Measurements from ENCODE around the gene BAIAP3.
A peak's percentile ranks its signal among the peaks of the same experiment; 100 is the strongest.

Gene BAIAP3

GRCh38 chr16:1348441-1348840, 15.0 kb downstream of the BAIAP3 start:
- DNase-seq (ENCODE audit: low read depth) = no peak

DNA sequence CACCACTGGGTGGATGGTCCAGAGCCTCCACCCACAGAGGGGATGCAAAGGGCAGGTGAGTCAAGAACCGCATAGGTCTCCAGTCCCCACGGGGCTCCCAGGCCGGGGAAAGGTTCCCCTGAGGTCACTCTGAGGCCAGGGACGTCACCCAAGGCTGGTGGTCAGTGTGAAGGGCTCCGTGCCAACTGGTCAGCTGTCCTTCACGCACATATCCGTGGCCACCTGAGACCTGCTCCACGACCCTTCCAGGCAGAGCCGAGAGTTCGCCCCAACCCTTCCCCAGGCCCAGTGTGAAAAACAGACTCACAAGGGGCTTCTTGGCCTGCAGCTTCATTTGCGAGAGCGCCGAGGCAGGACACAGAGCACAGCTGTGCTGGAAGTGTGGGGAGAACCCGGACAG, 15.5 kb downstream of the BAIAP3 start:
- DNase-seq (ENCODE audit: low read depth) = no peak

DNA sequence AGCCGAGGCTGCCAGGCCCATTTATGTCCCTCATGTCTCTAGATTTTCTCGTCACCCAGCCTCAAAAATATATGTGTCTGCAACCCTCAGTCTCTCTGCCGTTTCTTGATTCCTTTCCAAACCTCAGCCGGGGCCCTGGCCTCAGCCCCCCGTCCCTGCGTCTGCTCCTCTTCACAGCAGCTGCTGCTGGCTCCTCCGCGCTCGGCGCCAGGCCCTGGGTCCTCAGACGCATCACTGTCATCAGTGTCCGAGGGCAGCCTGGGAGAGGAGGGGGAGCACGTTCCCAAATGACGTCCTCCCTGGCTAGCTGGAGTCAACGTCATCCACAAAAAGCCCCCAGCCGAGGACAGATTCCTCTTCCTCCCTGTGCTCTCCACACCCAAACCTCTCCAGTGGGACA, 15.9 kb downstream of the BAIAP3 start:
- DNase-seq (ENCODE audit: low read depth) = no peak

DNA sequence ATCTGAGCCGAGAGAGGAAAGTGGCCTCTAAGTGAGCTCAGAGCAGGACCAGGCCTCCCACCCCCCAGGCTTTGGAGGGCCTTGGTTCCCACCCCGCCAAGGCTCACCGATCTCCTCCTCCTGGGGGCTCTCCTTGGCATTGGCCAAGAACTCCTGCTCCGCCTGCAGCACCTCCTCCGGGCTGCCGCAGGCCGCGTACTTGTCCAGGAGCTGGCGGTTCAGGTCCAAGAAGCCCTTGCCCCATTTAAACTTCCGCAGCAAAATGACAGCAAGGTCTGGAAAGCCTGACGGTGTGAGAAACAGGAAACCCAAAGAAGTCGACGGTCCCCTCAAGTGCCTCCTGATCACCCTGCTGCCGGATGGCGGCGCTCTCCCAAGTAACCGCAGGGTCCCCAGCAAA, 16.5 kb downstream of the BAIAP3 start:
- DNase-seq (ENCODE audit: low read depth) = no peak

- no peak for DNase-seq (ENCODE audit: low read depth)
Observed at GRCh38 chr16:1350691-1351090, 17.2 kb downstream of the BAIAP3 start.

DNA sequence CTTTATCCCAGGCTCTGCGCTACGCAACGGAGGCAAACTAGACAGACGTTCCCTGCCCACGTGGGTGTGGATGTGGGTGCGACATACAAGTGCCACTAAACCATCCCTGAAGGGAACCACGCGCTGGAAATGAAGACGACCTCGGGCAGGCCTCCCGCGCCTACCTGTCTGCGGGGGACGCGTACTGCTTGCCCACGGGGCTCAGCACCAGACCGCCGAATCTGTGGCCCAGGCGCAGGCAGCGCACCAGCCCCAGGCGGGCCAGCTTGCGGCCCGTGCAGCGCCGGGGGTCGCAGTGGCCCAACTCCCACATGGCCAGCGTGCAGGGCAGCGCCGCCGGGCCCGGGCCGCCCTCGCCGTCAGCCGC, 17.8 kb downstream of the BAIAP3 start:
- DNase-seq (ENCODE audit: low read depth) = peak; percentile 12

GRCh38 chr16:1351582-1352362, 18.3 kb downstream of the BAIAP3 start, which contains the start of the genes GNPTG and TSR3:
Gene GNPTG (plus strand): TSS chr16:1351931. CDS start chr16:1351966, 35 bp downstream.
Gene TSR3 (minus strand): TSS chr16:1351878. CDS start chr16:1351804, 74 bp downstream.
- peak; percentile 87 for DNase-seq (ENCODE audit: low read depth)

- no peak for DNase-seq (ENCODE audit: low read depth)
Observed at GRCh38 chr16:1354815-1355540, 21.5 kb downstream of the BAIAP3 start.

- DNase-seq (ENCODE audit: low read depth) = no peak
Observed at GRCh38 chr16:1355591-1355990, 22.1 kb downstream of the BAIAP3 start.

- no peak for DNase-seq (ENCODE audit: low read depth)
Observed at GRCh38 chr16:1356061-1356900, 22.8 kb downstream of the BAIAP3 start.

DNA sequence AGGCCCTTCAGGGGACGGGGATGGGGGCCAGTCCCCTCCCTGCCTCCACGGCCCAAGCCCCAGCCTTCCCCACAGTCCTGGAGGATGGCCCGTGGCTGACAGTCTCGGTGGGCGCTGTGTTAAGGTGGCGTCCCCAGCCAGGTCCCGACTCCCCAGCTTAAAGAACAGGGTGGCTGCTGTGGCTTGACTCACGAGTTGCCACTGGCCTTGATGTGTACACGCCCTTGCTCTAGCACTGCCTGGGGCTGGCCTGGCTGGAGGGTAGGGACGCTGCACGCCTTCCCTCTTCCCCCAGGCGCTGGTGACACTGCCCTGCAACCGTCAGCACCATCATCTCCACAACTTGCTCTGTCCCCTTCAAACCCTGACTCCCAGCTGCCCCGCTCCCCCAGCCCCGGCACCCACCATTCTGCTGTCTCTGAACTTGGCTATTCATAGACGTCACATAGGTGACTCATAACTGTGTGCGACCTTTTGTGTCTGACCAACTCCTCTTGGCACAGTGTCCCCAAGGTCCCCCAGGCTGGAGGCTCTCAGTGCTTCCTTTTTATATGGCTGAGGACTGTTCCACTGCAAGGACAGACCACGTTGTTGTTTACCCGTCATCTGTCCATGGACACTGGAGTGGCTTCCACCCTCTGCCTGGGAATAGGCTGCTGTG, 24.6 kb downstream of the BAIAP3 start:
- no peak for DNase-seq (ENCODE audit: low read depth)

- DNase-seq (ENCODE audit: low read depth) = no peak
Observed at GRCh38 chr16:1361685-1362360, 28.4 kb downstream of the BAIAP3 start.

- DNase-seq (ENCODE audit: low read depth) = no peak
Observed at GRCh38 chr16:1362807-1363206, 29.4 kb downstream of the BAIAP3 start.

DNA sequence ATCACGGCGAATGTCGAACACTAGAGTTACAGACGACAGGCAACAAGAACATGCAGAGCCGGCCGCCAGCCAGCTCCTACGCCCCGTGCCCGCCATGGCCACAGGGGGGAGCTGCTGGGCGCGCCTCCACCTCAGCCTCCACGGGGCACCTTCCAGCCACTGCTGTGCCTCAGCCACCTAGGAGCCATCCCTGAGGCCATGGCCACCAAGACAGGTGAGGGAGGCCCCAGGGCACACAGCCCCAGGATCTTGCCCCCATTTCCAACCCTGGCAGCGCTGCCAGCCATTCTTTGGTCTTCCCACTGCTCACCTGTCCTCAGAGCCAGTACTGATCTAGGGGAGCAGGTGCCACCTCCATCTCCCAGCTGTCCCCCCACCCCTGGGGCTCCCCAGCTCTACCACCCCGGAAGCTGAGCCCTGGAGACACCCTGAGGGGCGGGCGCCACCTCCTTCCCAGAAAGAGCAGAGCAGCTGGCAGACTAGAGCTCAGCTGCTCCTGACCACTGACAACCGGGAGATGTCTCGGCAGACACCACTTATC, 30.1 kb downstream of the BAIAP3 start:
- DNase-seq (ENCODE audit: low read depth) = peak; percentile 38

DNA sequence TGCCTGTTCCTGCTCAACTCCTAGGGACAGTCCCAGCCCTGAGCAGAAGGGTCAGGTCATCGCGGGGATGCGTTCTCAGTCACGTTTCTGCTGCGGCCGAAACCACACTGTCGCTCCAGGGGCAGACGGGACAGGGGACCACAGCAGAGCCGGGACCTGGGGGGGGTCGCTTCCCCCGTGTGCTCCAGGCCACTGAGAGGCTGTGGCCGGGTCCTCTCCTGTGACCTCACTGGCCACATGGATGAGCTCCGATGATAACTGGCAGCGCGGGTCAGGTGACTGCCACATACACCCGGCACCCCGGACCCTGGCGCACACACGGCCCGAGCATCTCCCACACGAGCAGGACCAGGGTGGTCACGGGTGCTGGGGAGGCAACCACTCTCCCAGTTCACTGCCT, 31.1 kb downstream of the BAIAP3 start:
- DNase-seq (ENCODE audit: low read depth) = no peak

- DNase-seq (ENCODE audit: low read depth) = no peak
Observed at GRCh38 chr16:1366060-1366711, 32.7 kb downstream of the BAIAP3 start.

DNA sequence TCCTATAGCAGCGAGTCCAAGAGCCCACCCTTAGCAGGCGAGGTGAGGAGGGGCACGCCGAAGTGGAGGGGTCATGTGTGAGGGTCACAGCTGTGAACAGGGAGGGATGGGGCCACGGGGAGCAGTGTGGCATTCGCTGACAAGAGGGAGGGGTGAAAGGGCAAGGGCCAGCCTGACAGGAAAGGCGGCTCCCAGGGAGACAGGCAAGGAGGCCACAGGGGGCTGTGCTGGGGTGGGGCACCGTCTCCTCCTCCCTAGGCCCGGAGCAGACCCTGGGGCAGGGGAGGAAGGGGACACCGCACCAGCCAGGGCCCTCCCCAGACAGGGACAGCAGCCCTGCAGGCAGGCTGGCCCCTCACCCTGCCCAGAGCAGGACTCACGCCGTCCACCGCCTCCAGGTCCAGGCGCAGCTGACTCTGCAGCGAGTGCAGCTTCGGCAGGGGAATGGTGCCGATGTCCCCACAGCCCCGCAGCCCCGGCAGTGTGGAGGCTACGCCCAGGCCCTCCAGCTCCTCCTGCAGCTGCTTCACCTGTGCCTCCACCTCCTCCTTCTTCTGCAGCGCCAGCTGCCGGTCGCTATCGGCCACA, 33.4 kb downstream of the BAIAP3 start:
- DNase-seq (ENCODE audit: low read depth) = no peak

DNA sequence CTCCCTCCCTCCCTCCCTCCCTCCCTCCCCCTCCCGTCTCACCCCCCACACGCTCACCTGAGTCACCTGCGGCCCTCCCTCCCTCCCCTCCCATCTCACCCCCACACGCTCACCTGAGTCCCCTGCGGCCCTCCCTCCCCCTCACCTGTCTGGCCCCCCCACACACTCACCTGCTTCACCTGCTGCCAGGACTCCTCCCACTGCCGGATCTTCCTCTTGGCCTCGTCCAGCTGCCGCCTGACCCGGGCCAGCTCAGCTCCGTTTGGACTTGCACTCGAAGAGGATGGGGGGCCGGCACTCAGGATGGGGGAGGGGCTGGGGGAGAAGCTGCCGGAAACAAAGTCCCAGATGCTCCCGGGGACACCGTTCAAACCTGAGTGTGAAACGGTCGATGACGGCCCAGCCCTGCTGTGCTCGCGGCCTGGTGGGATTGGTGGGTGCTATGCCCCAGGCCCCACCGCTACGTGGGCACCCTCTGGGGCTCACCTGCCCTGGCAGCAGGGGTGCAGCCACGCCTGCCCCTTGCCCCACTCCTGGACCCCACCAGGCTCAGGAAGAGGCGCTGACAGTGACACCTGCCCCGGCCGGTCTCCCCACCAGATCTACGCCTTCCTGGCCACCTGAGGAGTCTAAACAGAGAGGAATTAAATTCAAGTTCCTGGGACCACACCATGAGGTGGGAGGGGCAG, 34.2 kb downstream of the BAIAP3 start:
- no peak for DNase-seq (ENCODE audit: low read depth)

All from ELR (cell line).